Vagina (tissue), 2 donors: ENCODE data around the gene RBM34.

Experiments used
- POLR2AphosphoS5 ChIP-seq, 2 donors: sonication (generic); formaldehyde crosslinking; IDR thresholded peaks; one replicate each; pipeline ENCODE4 v1.9.0; 2017; ENCODE audit warnings: antibody characterized with exemption in 2 of 2, mild to moderate bottlenecking in 2 of 2, low read depth in 1 of 2; ENCODE audit not compliant: insufficient read depth in 1 of 2
- TF ChIP-seq, protein P1 (sequence below), 3 experiments: fragments of 450-650 bp in 2 of 3; fragments of 200-600 bp in 1 of 3; sonication (generic) in 1 of 3; IDR thresholded peaks; one replicate each; pipeline ENCODE4 v1.5.1; 2017 to 2019; ENCODE audit warnings: antibody characterized with exemption in 3 of 3, mild to moderate bottlenecking in 2 of 3, moderate library complexity in 2 of 3

DNA sequence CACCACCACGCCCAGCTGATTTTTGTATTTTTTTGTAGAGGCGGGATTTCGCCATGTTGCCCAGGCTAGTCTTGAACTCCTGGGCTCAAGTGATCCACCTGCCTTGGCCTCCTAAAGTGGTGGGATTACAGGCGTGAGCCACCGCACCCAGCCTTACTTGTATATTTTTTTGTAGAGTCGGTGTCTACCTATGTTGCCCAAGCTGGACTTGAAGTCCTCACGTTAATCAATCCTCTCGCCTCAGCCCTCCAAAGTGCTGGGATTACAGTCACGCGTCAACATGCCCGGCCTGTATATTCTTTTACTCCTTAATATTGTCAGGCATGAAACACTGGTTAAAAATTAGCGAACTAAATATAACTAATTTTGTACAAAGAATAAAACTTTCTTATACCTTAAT lies 26.9 kb downstream of the RBM34 start:
- TF ChIP-seq, protein P1, sequence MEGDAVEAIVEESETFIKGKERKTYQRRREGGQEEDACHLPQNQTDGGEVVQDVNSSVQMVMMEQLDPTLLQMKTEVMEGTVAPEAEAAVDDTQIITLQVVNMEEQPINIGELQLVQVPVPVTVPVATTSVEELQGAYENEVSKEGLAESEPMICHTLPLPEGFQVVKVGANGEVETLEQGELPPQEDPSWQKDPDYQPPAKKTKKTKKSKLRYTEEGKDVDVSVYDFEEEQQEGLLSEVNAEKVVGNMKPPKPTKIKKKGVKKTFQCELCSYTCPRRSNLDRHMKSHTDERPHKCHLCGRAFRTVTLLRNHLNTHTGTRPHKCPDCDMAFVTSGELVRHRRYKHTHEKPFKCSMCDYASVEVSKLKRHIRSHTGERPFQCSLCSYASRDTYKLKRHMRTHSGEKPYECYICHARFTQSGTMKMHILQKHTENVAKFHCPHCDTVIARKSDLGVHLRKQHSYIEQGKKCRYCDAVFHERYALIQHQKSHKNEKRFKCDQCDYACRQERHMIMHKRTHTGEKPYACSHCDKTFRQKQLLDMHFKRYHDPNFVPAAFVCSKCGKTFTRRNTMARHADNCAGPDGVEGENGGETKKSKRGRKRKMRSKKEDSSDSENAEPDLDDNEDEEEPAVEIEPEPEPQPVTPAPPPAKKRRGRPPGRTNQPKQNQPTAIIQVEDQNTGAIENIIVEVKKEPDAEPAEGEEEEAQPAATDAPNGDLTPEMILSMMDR (IDR thresholded peaks at IDR 0.05) = no peak
- TF ChIP-seq POLR2AphosphoS5 (IDR thresholded peaks at IDR 0.05; ENCODE audit: insufficient read depth in 1 of 2, low read depth in 1 of 2) = no peak
